Measurements from ENCODE around the gene CHRDL1. TPM values are rescaled to one million over a fixed set of nuclear protein-coding genes. Genes with fewer than 3 reads are reported as not detected.
"Not testable (repeated sequence)": the region's sequence is repeated elsewhere in the genome, so short reads cannot be mapped to it uniquely, and the experiment has no call there.

Gene CHRDL1
- total RNA-seq, 1 donor from 2014 or later, result not detected

DNA sequence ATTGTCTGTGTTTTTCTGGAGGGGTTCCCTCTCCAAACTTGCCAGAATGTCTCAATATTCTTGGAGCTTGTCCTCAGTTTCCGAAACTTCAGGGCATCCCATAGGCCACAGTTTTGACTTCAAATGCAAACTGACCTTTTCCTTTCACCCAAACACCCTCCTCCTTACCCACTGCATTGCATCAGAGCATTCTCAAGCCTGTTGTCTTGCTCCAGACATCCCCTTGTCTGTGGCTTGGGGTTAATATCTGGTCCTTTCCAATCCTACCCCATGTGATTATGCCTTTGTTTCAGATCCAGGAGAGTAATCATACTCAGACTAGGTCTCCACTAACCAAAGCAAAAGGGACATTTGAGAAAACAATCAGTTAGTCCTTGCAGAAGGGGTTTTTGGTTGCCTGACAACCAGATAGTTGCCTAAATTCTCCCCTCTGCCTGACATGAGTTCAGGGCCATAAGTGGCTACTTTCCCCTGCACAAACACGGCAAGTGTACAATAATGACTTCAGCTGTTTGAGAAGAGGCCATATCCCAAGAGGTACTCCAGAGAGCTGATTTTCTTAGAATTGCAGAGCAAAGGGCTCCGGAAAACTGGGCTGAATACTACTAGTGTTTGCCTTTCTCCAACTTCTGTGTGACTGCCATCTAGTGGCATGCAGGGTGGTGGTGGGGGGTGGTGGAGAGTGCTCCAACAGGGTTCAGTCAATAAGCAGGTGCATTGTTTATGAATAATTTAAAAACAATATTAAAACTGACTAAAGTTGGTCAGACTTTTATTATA, 130.2 kb downstream of the CHRDL1 start:
- no peak for DNase-seq (ENCODE audit: low read depth in 2 of 2)

DNA sequence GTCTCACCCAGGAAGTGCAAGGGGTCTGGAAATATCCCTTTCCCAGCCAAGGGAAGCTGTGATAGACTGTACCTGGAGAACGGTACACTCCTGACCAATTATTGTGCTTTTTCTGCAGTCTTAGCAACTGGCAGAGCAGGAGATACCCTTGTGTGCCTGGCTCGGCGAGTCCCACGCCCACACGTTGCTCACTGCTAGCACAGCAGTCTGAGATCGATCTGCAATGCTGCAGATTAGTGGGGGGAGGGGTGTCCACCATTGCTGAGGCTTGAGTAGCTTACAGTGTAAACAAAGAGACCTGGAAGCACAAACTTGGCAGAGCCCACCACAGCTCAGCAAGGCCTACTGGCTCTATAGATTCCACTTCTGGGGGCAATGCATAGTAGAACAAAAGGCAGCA, 138.5 kb downstream of the CHRDL1 start:
- no peak for DNase-seq (ENCODE audit: low read depth in 2 of 2)

GRCh38 chrX:110654280-110654679, 141.3 kb downstream of the CHRDL1 start:
- not testable (repeated sequence) for DNase-seq (ENCODE audit: low read depth in 2 of 2)

DNA sequence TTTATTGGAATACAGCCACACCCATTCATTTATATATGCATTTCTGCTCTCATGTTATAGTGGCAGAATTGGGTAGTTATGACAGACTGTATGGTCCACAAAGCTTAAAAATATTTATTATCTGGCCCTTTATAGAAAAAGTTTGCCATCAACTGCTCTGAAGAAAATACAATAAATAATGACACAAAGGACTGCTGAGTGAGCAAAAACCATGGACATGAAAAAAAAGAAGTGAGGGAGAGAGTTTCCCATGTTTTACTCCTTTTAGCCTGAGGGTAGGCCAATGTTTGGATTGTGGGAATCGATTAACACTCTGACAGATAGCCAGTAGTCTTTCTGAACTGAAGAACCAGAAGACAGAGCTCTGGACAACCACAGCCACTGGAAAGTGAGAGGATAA, 149.2 kb downstream of the CHRDL1 start:
- DNase-seq (ENCODE audit: low read depth in 2 of 2), result no peak
